HUDEP-2 (cell line): ENCODE results near the gene CLCA2.
A peak's percentile ranks its signal among the peaks of the same experiment; 100 is the strongest.

Experiments used
- DNase-seq, 76 experiments: peaks; one replicate each; lab custom pipeline; 2025; ENCODE audit not compliant: unreplicated experiment in 76 of 76; lab: John Stamatoyannopoulos, UW

The CLCA2 gene

DNA sequence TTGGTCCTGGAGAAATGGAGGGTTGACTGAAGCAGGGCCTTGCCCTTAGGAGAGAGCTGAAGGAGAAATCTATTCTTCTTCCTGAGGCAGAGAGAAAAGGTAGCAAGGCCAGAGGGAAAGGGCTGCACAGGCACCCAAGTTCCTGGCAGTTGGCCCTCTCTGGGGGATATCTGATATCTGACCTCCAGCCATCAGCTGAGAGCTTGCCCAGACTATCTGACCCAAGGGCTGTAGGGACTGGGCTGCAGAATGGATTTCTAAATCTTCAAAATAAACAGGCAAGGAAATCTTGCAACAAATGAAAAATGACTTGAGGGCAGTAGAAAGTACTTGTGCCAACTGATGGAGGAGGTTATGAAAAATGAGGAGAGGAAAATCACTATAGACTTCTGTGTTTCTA lies 498 bp upstream of the CLCA2 start:
- DNase-seq, result no peak

DNA sequence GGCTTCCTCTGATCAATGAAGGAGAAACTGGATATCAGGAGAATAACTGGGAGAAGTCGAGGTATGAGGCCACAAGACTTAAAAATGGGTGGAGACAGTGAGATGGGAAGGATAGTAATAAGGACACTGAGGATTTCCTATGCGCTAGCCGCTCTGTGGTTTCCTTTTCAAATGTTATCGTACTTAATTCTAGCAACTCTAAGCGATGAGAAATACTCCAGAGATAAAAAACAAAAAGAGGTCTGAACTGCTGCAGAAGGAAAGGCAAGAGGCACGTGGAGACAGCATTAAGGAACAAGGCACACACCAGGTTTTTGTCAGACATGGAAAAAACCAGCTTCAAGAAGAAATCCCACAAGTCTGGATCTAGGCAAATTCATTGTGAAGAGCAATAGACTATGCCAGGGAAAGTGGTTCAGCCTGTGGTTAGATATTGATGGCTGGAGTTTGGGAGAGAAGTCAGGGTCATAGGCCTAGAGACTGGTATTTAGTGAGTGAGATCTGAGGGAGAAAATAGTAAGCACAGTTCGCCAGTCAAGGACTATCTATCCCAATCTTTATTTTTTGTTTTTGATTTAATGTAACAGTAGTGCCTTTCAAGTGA lies 5.3 kb downstream of the CLCA2 start:
- DNase-seq, result no peak

DNA sequence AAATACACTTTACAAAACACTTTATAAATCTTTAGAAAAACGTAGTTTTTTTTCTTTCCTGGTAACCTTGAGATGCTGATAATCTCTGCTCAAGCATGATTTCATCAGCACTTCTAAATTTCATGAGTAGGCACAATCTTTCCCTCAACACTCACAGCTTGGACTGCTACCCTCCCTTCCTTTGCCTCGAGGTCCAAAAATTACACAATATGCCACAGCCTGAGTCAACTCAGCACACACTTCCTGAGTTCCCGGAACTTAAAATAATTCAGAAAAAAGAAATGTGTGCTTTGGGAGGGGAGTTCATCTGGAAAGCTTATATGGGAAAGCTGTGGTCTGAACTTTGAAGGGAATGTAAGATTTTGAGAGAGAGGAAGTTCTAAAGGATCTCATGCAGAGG lies 5.9 kb downstream of the CLCA2 start:
- DNase-seq, result no peak

DNA sequence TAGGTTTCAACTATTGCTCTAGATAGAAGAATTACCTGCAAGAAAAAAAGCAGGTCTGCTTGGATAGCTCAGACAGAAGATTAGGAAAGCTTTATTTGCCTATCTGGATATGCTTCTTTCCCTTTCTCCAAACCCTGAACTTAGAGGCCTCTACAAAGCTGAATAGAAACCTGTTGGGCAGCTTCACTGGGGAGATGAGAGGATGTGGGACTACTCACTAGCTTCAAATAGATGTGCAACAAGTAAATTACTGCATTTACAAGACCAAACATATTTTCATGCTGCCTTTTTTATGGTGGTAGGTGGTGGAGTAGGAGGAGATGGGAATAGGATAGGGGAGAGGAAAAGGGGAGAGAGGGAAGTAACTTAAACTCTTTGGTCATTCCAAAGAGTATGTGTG lies 6.4 kb downstream of the CLCA2 start:
- DNase-seq, result no peak

DNA sequence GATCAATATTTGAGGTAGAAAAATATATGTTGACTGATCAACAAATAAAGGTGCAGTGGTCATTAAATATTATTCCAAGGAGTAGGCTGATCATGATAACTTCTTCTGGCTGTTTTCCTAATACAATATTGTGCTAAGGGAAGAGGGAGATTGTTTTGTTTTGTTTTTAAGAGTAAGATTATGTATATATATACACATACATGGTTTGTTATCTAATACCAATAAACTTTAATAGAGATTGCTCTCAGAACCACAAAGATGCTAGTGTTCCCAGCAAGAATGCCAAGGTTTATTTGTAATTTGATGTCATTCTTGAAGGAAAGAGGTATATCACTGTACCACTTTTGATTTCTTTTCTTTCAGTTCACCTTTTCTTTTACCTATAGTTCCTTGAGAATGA lies 10.1 kb downstream of the CLCA2 start:
- no peak for DNase-seq

DNA sequence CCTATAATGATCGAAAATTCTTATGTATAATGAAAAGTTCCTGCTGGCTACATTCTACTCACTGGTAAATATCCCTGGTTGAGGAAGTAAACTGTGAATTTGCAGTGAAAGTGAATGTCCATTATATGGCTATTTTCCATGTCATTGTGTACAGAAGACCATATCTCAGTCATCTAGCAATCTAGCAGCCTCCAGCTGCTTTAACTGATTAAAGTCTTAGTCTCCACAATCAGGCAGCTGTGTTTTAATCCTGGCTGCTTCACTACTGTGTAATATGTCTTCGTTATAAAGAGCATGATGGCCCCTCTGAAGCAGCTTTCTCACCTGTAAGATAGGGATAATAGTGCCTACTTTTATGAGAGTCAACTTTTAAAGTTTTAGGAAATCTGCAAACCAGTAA lies 11.4 kb downstream of the CLCA2 start:
- DNase-seq, result peak in 3 of 76 experiments; percentile 14 to 31 (median 24)

DNA sequence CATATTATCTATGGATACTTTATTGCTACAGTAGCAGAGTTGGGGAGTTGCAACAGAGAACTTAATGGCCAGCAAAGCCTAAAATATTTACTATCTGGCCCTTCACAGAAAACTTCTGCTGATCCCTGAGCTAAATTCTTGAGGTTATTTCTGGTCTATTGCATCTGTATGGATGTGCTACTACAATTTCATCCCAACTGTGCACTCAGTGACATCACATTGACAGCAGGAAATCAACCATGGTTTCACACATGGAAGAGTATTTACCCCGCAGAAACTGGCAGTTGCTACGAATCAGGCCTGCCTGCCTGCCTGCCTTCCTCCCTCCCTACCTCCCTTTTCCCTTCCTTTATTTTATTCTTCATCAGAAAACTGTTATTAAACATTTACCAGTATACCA lies 12.1 kb downstream of the CLCA2 start:
- DNase-seq, result no peak

DNA sequence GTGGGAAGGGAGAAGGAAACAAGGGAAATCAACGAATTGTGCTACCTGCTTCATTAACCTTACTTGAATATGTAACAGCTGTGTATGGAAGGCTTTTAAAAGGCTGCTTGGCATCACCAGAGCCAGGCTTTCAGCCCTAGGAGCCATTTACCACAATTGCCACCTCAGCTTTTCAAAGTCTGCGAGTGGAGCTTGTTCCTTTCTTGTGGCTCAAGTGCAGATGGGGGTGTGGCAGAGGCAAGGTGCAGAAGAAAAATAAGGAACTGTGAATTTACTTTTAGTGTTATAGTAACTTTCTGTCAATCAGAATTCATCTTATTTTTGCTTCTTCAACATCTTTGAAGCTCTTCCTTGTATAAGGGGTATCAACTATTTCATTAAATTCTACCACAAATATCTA lies 17.6 kb downstream of the CLCA2 start:
- DNase-seq, result no peak

DNA sequence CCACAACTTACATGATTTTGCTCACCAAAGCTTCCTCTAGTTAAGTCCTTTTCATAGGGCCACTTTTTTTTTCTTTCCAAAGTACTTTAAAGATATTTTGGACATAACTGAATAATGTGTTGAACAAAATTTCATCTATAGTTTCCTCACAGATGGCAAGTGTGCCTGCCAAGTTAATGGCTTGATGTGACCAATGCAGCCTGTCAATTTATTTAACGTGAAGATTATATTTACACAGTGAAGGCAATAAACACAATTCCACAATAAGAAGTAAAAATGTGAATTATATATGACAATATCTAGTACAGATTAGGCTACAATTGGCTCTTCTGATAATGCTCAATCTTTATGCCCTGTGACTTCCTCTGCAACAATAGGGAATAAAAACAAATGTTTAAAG lies 18.0 kb downstream of the CLCA2 start:
- no peak for DNase-seq

DNA sequence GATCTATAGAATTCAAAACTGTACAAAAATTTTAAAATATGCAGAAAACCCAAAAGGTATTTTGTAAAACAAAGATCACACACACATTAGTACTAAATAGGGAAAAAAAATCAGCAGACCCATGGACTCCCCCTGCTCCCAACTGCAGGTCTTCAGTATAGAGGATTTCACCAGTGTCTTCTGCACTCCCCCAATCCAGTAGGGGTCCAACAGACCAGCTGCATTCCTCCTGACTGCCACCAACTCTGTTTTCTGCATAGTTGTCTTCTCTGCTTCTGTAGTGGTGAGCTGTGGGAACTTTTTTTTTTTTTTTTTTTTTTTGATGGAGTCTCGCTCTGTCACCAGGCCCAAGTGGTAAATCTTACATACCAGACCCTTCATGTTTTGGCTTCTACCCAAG lies 21.9 kb downstream of the CLCA2 start:
- DNase-seq, result no peak

DNA sequence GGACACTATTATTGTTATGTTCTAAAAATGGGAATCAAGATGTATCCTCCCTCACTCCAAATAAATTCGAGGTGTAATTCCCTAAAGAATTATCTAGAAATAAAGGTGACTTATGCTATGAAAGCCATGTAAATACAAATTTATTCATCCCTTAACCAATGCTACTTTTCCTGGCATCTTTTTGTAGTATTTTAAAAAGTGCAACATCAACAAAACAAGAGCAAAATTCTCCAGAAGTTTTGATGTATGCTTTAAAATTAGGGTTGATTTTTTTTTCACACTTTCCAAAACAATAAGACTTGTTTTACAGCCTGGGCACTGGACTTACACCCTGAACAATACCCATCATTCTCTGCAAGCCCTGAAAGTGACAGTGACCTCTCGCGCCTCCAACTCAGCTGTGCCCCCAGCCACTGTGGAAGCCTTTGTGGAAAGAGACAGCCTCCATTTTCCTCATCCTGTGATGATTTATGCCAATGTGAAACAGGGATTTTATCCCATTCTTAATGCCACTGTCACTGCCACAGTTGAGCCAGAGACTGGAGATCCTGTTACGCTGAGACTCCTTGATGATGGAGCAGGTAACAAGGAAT lies 23.3 kb downstream of the CLCA2 start:
- DNase-seq, result no peak

DNA sequence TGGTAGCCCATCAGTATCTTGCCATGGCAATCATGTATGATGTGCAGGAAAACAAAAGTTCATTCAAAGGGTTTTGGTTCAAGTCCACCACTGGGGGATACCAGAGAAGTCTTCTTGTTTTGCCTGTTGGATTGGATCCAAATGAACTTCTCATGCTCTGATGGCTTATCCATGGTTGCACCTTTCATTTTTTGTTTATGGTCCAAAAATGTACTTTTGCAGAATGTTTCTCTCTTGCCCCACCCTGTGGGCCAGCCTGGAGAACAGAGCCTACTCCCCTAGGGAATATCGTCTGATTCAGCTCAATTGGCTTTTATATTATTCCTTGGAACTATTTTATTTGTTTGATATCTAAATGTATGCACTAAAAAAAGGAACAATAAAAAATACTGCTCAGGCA lies 24.7 kb downstream of the CLCA2 start:
- peak in 46 of 76 experiments; percentile 2 to 90 (median 62) for DNase-seq

DNA sequence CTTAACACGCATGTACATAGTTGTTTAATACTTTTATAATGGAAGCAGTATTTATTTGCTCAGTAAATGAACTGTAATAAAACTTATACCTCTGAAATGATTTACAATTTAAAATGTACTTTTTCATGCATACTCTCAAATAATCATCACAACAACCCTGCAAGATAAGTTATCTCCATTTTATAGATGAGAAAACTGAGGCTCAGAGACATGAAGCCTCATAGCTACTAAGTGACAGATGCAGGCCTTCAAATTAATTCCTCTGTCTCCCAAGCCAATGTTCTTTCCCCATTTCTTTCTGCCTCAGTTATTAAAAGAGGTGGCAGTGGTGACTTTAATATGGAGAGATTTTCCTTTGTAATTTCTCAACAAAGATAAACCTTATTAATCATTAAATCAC lies 25.1 kb downstream of the CLCA2 start:
- no peak for DNase-seq

DNA sequence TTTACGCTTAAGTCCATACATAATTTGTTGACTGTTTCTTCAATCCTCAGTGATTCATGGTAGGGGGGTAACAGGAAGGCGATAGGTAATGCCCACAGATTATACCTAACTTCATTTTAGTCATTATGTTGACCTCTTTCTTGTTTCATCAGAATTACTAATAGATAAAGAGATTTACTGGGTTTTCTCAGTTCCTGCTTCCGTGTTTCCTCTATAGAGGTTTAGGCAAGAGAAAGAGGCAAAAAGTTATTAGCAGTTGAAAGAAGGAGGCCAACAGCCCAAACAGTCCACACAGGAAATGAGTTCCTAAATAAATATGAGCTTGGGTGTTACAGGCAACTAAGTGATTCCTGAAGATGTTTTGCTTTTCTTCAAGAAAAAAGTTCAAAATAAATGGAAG lies 26.9 kb downstream of the CLCA2 start:
- DNase-seq, result no peak

DNA sequence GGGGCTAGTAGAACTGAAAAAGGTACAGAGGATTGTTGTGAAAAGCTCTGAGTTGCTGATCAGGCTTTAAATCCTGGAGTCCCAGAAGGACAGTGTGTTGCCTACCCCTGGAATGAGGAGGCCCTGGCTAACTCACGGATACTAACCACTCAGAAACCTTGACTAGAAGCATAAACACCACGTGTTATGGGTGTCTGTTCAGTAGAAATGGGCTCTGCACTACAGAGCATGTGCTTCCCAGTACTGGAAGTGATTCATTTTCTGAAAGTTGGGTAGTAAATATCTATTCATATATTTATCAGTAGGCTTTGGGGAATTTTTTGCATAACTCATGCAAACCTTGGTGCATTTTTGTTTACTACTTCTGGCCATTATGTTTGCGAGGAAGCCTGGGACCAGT lies 29.7 kb downstream of the CLCA2 start:
- DNase-seq, result no peak

DNA sequence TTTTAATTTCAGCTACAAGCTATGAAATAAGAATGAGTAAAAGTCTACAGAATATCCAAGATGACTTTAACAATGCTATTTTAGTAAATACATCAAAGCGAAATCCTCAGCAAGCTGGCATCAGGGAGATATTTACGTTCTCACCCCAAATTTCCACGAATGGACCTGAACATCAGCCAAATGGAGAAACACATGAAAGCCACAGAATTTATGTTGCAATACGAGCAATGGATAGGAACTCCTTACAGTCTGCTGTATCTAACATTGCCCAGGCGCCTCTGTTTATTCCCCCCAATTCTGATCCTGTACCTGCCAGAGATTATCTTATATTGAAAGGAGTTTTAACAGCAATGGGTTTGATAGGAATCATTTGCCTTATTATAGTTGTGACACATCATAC lies 31.1 kb downstream of the CLCA2 start:
- DNase-seq, result peak in 7 of 76 experiments; percentile 1 to 65 (median 49)

DNA sequence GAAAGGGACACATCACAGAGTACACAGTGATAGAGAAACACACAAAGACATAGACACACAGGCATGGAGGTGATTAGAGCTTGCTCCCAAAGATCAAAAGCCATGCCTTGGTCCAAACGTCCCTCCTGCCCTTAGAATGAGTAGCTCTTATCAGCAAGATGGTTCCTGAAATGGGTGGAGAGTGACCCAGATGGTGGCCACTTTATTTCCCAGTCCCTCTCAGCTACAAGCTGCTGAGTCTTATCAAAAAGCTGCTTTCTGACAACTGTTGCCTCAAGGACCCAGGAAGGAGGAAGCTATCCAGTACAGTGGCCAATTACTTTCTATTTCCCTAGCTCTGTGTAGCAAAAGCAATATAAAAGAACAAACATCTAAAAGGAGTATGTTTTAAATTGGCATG lies 37.0 kb downstream of the CLCA2 start:
- DNase-seq, result peak in 27 of 76 experiments; percentile 4 to 61 (median 16)

DNA sequence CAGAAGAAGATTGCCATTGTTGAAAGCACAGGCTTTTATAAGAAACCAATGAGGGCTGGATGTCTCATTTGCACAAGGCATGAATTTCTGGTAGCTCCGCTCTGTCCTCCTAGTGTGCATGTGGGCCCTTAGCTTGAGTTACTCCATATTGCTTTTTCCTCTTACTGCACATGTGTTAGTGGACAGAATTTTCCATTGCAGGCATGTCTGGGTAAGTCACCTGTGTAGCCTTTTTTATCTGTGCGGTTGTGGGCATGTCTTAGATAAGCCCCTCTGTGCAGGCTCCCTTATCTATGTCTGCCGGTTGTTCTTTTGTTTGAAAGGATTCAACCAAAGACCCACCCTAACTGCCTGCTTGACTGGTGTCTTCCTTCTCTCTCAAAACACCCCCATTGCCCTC lies 37.5 kb downstream of the CLCA2 start:
- DNase-seq, result peak in 72 of 76 experiments; percentile 11 to 92 (median 65)

DNA sequence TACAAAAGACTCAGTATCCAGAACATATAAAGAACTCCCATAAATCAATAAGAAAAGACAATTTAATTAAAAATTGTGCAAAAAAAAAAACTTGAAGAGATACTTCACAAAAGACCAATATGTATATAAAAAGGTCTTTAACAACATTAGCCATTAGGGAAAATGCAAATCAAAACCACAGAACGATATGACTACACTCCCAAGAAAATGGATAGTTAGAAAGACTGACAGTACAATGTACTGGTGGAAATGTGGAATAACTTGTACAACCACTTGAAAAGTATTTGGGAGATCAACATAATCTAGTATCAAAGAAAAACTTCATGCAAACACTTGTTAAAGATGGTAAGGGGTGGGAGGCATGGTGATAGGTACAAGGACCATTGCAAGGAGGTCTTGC lies 40.8 kb downstream of the CLCA2 start:
- DNase-seq, result no peak

DNA sequence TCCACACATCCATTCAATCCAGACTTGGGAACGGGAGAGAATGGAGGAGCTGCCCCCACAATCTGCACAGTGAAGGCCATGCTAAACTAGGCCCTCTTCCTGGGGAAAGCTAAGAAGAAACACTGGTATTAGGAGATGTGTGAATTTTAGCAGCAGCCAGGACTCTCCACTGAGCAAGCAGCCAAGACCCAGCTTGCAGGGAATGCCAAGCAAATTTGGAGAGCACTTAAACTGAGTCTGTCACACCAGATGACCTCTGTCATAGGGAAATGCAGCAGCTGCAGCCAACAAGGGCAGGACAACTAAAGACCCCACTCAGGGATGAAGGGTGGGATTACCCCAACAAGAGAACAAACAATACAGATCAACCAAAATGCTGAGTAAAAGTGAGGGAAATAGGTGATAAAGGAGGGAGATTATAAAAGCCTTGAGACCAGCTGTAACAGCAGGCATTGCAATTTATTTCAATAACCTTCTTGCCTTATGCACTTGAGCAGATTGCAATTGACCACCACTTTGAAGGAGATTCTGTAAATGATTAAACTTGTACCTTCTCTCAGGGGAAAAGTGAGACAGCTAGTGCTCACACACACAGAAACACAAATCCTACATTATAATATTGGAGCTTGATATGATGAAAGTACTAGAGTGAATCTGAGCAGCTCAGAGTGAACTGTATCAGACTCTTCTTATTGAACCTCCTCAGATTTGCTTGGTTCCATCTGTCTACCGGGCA lies 42.3 kb downstream of the CLCA2 start:
- no peak for DNase-seq

DNA sequence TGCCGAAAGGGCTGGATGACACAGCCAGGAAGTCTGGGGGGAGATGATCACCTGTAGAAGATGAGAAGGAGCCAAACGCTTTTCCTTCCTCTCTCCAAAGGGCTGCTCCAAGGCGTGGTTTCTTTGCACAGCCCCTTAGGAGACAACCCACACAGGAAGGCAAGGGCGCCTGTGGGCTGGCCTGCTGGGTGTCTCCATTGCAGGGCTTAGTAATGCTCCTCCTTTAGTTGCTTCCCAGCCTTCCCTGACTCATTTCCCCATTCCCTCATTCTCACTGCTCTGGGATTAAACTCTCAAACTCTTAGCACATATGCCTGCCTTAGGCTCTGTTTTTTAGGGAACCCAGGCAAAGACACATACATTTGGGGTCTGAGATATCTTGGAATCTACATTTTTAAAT lies 43.0 kb downstream of the CLCA2 start:
- DNase-seq, result no peak

DNA sequence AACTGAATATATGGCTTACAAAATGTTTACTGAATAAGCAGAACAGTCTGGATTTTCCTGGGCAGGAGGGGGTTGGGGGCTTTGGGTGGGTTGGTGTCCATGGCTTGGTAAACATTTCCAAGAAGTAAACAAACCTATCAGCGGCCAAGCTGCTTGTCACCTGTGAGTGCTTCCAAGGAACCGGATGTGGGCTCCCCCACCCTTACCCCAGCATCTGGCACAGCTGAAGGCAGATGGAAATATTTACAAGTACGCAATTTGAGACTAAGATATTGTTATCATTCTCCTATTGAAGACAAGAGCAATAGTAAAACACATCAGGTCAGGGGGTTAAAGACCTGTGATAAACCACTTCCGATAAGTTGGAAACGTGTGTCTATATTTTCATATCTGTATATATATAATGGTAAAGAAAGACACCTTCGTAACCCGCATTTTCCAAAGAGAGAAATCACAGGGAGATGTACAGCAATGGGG lies 44.6 kb downstream of the CLCA2 start, which contains the start of gene CLCA1:
TSS of gene CLCA1 (plus strand) at position 427 of the 477 bp plus-strand sequence. CDS start at position 472, 45 bp downstream.
- no peak for DNase-seq
